ENCODE measurements around the gene RAI1.

RAI1 gene

DNA sequence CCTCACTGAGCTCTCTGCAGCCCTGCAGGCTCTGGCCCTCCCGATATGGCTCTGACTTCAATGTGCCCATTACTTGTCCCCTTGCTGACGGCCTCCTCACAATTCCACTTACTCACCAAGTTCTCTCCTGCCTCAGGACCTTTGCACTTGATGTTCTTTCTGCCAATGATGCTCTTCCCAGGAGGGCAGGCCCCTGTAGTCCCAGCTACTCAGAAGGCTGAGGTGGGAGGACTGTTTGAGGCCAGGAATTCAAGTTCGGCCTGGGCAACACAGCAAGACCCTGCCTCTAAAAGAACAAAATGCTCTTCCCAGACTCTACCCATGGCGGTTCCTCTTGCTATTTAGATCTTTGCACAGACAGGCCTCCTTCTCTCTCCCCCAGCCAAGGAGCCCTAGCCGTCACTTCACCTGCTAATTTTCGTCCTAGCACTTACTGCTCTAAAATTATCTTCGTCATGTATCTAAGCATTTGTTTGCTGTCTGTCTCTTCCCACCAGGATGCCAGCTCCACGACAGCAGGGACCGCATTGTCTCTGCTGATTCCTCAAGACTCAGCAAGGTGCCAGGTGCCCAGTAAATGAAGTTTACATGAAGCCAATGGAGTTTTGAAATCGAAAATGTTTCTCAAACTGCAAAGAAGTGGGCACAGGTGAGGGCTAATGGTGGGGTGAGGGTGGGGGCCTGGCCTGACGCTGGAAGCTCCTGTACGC lies 626 bp upstream of the RAI1 start:
- TF ChIP-seq POLR2AphosphoS5 (IDR thresholded peaks at IDR 0.05; ENCODE audit: low read depth, low read length) = no peak
- no peak for TF ChIP-seq TAF1 (IDR thresholded peaks at IDR 0.05; ENCODE audit: borderline replicate concordance, insufficient read depth, low read length)
- no peak for TF ChIP-seq FOXP2 (optimal IDR thresholded peaks at IDR 0.05; ENCODE audit: borderline replicate concordance, extremely low read depth, extremely low read length, insufficient read depth)
- TF ChIP-seq, protein P1, sequence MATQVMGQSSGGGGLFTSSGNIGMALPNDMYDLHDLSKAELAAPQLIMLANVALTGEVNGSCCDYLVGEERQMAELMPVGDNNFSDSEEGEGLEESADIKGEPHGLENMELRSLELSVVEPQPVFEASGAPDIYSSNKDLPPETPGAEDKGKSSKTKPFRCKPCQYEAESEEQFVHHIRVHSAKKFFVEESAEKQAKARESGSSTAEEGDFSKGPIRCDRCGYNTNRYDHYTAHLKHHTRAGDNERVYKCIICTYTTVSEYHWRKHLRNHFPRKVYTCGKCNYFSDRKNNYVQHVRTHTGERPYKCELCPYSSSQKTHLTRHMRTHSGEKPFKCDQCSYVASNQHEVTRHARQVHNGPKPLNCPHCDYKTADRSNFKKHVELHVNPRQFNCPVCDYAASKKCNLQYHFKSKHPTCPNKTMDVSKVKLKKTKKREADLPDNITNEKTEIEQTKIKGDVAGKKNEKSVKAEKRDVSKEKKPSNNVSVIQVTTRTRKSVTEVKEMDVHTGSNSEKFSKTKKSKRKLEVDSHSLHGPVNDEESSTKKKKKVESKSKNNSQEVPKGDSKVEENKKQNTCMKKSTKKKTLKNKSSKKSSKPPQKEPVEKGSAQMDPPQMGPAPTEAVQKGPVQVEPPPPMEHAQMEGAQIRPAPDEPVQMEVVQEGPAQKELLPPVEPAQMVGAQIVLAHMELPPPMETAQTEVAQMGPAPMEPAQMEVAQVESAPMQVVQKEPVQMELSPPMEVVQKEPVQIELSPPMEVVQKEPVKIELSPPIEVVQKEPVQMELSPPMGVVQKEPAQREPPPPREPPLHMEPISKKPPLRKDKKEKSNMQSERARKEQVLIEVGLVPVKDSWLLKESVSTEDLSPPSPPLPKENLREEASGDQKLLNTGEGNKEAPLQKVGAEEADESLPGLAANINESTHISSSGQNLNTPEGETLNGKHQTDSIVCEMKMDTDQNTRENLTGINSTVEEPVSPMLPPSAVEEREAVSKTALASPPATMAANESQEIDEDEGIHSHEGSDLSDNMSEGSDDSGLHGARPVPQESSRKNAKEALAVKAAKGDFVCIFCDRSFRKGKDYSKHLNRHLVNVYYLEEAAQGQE (IDR thresholded peaks at IDR 0.05; ENCODE audit: insufficient read depth in 1 of 2, low read depth in 2 of 2, low read length in 2 of 2) = no peak
- TF ChIP-seq SIN3A (IDR thresholded peaks at IDR 0.05; ENCODE audit: borderline replicate concordance, insufficient read depth, low read length) = no peak

DNA sequence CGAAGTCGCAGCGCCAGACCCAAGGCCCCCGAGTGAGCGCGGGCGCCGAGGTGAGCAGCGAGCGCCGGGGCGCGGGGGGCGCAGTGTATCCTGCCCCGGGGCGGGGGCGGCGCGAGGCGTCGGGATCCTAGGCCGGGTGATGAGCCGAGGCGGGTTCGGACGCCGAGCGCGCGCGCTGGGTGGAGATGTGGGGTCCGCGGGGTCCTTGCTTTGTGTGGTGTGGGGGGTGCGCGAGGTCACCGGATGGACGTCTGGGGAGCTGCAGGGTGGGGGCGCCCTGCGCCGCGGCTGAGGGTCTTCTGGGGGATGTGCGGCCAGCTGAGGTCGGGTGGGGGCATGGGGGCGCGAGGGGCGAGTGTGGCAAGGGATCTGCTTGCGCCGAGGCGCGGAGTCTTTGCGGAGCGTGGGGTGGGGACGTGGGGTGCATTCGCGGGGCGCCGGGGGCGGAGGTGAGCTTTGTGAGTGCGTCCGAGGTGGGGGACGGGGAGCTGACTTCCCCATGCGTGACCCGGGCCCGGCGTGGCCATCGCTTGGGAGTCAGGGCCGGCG lies 560 bp downstream of the RAI1 start:
- no peak for TF ChIP-seq TAF1 (IDR thresholded peaks at IDR 0.05; ENCODE audit: borderline replicate concordance, insufficient read depth, low read length)
- TF ChIP-seq, protein P1 (IDR thresholded peaks at IDR 0.05; ENCODE audit: insufficient read depth in 1 of 2, low read depth in 2 of 2, low read length in 2 of 2) = no peak
- peak; percentile 7 for TF ChIP-seq FOXP2 (optimal IDR thresholded peaks at IDR 0.05; ENCODE audit: borderline replicate concordance, extremely low read depth, extremely low read length, insufficient read depth)
- no peak for TF ChIP-seq SIN3A (IDR thresholded peaks at IDR 0.05; ENCODE audit: borderline replicate concordance, insufficient read depth, low read length)
- TF ChIP-seq POLR2AphosphoS5 (IDR thresholded peaks at IDR 0.05; ENCODE audit: low read depth, low read length) = no peak

DNA sequence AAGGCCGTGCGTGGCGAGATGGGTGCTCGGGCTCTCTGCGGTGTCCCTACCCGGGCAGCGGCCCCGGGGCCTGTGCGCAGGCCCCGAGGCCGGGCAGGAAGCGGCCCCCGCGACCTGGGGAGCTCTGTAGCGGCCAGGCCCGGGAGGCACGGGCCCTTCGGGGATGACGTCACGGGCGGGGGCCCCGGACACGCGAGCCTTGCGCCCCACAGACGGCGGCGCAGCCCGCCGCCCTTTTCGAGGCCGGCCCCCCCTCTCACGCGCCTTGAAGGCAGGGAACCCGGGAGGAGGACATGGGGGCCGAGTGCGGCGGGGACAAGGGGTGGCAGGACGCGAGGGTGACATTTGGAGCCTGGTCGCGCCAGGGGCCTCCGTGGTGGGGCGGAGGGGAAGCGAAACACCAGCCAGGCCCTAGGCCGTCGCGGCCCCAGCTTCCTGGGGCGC lies 1.1 kb downstream of the RAI1 start:
- TF ChIP-seq SIN3A (IDR thresholded peaks at IDR 0.05; ENCODE audit: borderline replicate concordance, insufficient read depth, low read length) (no peak), POLR2AphosphoS5 (IDR thresholded peaks at IDR 0.05; ENCODE audit: low read depth, low read length) (no peak), FOXP2 (optimal IDR thresholded peaks at IDR 0.05; ENCODE audit: borderline replicate concordance, extremely low read depth, extremely low read length, insufficient read depth) (peak; percentile 6), TAF1 (IDR thresholded peaks at IDR 0.05; ENCODE audit: borderline replicate concordance, insufficient read depth, low read length) (no peak)
- TF ChIP-seq, protein P1 (IDR thresholded peaks at IDR 0.05; ENCODE audit: insufficient read depth in 1 of 2, low read depth in 2 of 2, low read length in 2 of 2) = no peak

DNA sequence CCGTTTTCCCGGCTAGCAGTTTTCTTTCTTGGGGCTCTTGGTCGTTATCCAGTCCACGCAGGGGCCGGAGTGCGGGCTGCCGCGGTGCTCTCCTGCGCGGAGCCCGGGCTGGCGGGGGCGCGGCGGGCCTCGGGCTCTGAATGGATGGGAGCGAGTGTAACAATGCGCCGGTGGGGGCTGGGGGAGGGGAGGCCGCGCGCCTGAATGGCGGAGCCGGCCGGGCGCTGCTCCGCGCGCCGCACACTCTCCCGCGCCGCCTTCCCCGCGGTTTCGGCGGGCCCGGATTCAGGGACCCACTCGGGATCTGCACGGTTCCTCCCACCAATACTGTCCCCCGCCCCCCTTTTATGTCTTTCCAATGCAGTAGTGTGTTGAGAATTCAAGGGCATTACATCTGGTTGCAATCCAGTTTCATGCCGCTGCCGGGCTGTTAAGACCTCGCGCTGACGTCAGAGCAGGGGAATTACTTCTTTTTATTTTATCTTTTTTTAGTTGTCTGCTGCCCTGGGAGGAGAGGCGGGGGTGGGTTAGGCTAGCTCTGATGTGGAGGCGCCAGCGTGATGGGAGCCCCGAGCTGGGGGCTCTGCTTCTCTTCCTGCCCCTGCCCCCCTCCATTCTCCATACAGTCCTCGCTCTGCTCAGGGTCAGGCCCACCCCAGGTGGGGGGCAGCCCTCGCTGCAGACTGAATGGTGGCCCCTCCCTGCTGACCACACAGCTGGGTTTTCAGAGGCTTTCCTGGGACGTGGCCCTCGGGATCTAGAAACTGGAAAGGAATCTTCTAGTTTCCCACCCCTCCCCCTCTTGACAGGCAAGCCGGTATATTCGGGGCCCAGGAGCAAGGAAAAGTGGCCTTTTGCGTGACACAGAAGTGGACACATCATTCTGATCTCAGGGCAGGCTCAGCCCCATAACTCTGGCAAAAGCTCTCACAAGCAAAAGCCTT lies 1.8 kb downstream of the RAI1 start:
- peak; percentile 24 for TF ChIP-seq FOXP2 (optimal IDR thresholded peaks at IDR 0.05; ENCODE audit: borderline replicate concordance, extremely low read depth, extremely low read length, insufficient read depth)
- no peak for TF ChIP-seq SIN3A (IDR thresholded peaks at IDR 0.05; ENCODE audit: borderline replicate concordance, insufficient read depth, low read length)
- TF ChIP-seq POLR2AphosphoS5 (IDR thresholded peaks at IDR 0.05; ENCODE audit: low read depth, low read length) = peak; percentile 18; the same call in 1 of the 2 replicates
- TF ChIP-seq TAF1 (IDR thresholded peaks at IDR 0.05; ENCODE audit: borderline replicate concordance, insufficient read depth, low read length) = peak; percentile 65; the same call in 1 of the 2 replicates
- TF ChIP-seq, protein P1 (IDR thresholded peaks at IDR 0.05; ENCODE audit: insufficient read depth in 1 of 2, low read depth in 2 of 2, low read length in 2 of 2) = no peak

Measured in PFSK-1 (cell line).